NCI-H774 (cell line): ENCODE results near the gene PCDHA9.
"Not testable (repeated sequence)": the region's sequence is repeated elsewhere in the genome, so short reads cannot be mapped to it uniquely, and the experiment has no call there.

Experiments used
- DNase-seq: peaks from one replicate; lab custom pipeline; 2025; lab: John Stamatoyannopoulos, UW

PCDHA9 gene

DNA sequence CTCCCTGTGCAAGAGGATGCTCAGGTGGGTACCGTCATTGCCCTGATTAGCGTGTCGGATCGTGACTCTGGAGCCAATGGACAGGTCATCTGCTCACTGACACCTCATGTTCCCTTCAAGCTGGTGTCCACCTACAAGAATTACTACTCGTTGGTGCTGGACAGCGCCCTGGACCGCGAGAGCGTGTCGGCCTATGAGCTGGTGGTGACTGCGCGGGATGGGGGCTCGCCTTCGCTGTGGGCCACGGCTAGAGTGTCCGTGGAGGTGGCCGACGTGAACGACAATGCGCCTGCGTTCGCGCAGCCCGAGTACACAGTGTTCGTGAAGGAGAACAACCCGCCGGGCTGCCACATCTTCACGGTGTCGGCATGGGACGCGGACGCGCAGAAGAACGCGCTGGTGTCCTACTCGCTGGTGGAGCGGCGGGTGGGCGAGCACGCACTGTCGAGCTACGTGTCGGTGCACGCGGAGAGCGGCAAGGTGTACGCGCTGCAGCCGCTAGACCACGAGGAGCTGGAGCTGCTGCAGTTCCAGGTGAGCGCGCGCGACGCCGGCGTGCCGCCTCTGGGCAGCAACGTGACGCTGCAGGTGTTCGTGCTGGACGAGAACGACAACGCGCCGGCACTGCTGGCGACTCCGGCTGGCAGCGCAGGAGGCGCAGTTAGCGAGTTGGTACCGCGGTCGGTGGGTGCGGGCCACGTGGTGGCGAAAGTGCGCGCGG, 28.5 kb downstream of the PCDHA9 start:
- not testable (repeated sequence) for DNase-seq

- no peak for DNase-seq
These were observed 29.0 kb downstream of the PCDHA9 start for GRCh38 chr5:140877262-140877581.

DNA sequence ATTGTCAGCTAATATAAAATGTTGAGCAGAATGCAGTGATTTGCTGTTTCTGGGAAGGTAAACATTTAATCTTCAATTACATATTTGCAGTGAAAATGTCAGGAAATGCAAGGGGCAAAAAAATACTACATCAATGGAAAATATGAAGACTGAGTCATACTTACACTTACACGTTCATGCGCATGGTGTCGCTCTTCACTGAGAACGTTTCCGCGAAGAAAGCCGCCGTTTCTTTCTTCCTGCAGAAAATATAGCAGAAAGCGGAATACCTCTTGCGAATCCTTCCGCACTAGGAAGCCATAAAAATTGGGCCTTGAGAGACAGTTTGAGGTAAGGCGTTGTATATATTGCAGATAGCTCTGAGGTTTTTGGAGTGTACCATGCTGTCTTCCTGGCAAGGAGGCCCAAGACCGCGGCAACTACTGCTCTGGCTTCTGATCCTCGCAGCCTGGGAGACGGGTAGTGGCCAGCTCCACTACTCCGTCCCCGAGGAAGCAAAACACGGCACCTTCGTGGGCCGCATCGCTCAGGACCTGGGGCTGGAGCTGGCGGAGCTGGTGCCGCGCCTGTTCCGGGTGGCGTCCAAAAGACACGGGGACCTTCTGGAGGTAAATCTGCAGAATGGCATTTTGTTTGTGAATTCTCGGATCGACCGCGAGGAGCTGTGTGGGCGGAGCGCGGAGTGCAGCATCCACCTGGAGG, 33.9 kb downstream of the PCDHA9 start, which contains the start of gene PCDHA13:
Gene PCDHA13, plus strand, starts transcription at position 236 of the 702 bp plus-strand sequence. Its CDS starts 145 bp downstream, at position 381.
- no peak for DNase-seq

GRCh38 chr5:140882591-140882899, 34.4 kb downstream of the PCDHA9 start:
- no peak for DNase-seq

DNA sequence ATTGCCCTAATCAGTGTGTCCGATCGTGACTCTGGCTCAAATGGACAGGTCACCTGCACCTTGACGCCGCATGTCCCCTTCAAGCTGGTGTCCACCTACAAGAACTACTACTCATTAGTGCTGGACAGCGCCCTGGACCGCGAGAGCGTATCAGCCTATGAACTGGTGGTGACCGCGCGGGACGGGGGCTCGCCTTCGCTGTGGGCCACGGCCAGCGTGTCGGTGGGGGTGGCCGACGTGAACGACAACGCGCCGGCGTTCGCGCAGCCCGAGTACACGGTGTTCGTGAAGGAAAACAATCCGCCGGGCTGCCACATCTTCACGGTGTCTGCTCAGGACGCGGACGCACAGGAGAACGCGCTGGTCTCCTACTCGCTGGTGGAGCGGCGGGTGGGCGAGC, 35.2 kb downstream of the PCDHA9 start:
- no peak for DNase-seq

- no peak for DNase-seq
These were observed 35.9 kb downstream of the PCDHA9 start for GRCh38 chr5:140883927-140884697.
